HG03159 (cell line): ENCODE data around the gene TOM1L2.
"Not testable (repeated sequence)": the region's sequence is repeated elsewhere in the genome, so short reads cannot be mapped to it uniquely, and the experiment has no call there.

Experiments used
- ATAC-seq: cut with Tn5 transposase; IDR thresholded peaks from one replicate; pipeline ENCODE4 v1.9.1; 2021; ENCODE audit warnings: mild to moderate bottlenecking, moderate library complexity; ENCODE audit not compliant: unreplicated experiment

The TOM1L2 gene

GRCh38 chr17:17926036-17926435 is 46.2 kb downstream of the TOM1L2 start:
- no peak for ATAC-seq

- ATAC-seq = no peak
Observed at GRCh38 chr17:17924857-17925250, 47.3 kb downstream of the TOM1L2 start.

- no peak for ATAC-seq
Observed at GRCh38 chr17:17924131-17924856, 47.9 kb downstream of the TOM1L2 start.

- ATAC-seq = no peak
Observed at GRCh38 chr17:17922070-17922614, 50.1 kb downstream of the TOM1L2 start.

GRCh38 chr17:17921192-17922069 is 50.8 kb downstream of the TOM1L2 start:
- no peak for ATAC-seq

- ATAC-seq = no peak
Observed at GRCh38 chr17:17919169-17920107, 52.8 kb downstream of the TOM1L2 start.

- ATAC-seq = no peak
Observed at GRCh38 chr17:17917394-17917793, 54.8 kb downstream of the TOM1L2 start.

GRCh38 chr17:17915183-17915582 is 57.0 kb downstream of the TOM1L2 start:
- no peak for ATAC-seq

- no peak for ATAC-seq
Observed at GRCh38 chr17:17913695-17914332, 58.4 kb downstream of the TOM1L2 start.

- not testable (repeated sequence) for ATAC-seq
Observed at GRCh38 chr17:17912336-17912735, 59.9 kb downstream of the TOM1L2 start.

GRCh38 chr17:17911001-17911613 is 61.1 kb downstream of the TOM1L2 start:
- no peak for ATAC-seq

- ATAC-seq = no peak
Observed at GRCh38 chr17:17910060-17910459, 62.1 kb downstream of the TOM1L2 start.

- ATAC-seq = no peak
Observed at GRCh38 chr17:17909078-17909477, 63.1 kb downstream of the TOM1L2 start.

GRCh38 chr17:17907469-17907868 is 64.7 kb downstream of the TOM1L2 start:
- no peak for ATAC-seq

- ATAC-seq = no peak
Observed at GRCh38 chr17:17906418-17907215, 65.6 kb downstream of the TOM1L2 start.

GRCh38 chr17:17905036-17905320 is 67.2 kb downstream of the TOM1L2 start:
- no peak for ATAC-seq

GRCh38 chr17:17904166-17905035 is 67.8 kb downstream of the TOM1L2 start:
- no peak for ATAC-seq

- no peak for ATAC-seq
Observed at GRCh38 chr17:17902877-17903276, 69.3 kb downstream of the TOM1L2 start.
